ENCODE results near the gene SIRT6. TPM values are rescaled to one million over a fixed set of nuclear protein-coding genes. Genes with fewer than 3 reads are reported as not detected.

The SIRT6 gene
- total and polyA plus RNA-seq, 10 of the 15 experiments (the other 5 are each of a cell fraction or from before 2014, with no cell fraction given): 1.3 to 49.6 (median 24.2) TPM

GRCh38 chr19:4229179-4229931, 47.0 kb upstream of the SIRT6 start, which contains the start of gene EBI3:
EBI3 (plus strand) TSS chr19:4229523; CDS start chr19:4229551, 28 bp downstream.
- peaks cover 0 to 3% of the 10 kb centered on the region in 2 experiments; a peak in 1 of 4 replicates for H3K36me3 ChIP-seq (ENCODE audit: control insufficient read depth in 2 of 2, insufficient read depth in 2 of 2, low read length in 1 of 2)
- H3K79me2 ChIP-seq (ENCODE audit: control insufficient read depth, insufficient read depth, low read length): peaks cover 56% of the 10 kb centered on the region
- DNase-seq (ENCODE audit: low read depth, low spot score) (peak; percentile 88), FAIRE-seq (peak; percentile 38), ATAC-seq (peak; percentile 86)
- WGBS (ENCODE audit: insufficient coverage, insufficient replicate concordance, low lambda C conversion rate, missing lambda C conversion rate): 1% methylated on average over 18 of the region's 19 CpGs
- peak within 1 kb of the TSS; percentile 75 for H3K4me2 ChIP-seq (ENCODE audit: control insufficient read depth, insufficient read depth)
- H3K27ac ChIP-seq (ENCODE audit: control insufficient read depth, insufficient read depth): peak within 1 kb of the TSS; percentile 99
- in situ Hi-C loops (cut with MboI) (no loop called here), intact Hi-C loops (cut with micrococcal nuclease; ENCODE audit: unreplicated experiment) (loop anchor here (2.0 kb wide), 2 partner anchors 15 to 17 kb away; partner anchors contain the start of gene YJU2)
- BruUV-seq (replicated peaks): no TSS peak
- ChIA-PET SMC1A (ENCODE audit: uncharacterized antibody, unreplicated experiment) (interaction anchor here (1.4 to 2.3 kb wide), 4 partner anchors 15 to 242 kb away, joined by 4 to 9 read pairs (median 5); partner anchors contain the start of gene YJU2), CTCF (interaction anchor here (0.6 to 2.6 kb wide), 10 partner anchors 10 to 243 kb away, joined by 3 to 19 read pairs (median 4); partner anchors contain the start of gene YJU2), POLR2A (interaction anchor here (0.5 to 6.0 kb wide), 15 partner anchors 8 to 777 kb away, joined by 3 to 45 read pairs (median 4); partner anchors contain the start of genes CHAF1A and ZBTB7A), RAD21 (ENCODE audit: unreplicated experiment) (interaction anchor here (0.7 to 2.3 kb wide), 9 partner anchors 11 to 242 kb away, joined by 3 to 10 read pairs (median 3); partner anchors contain the start of gene MPND)
- peaks cover 24% of the 10 kb centered on the region for H3K4me1 ChIP-seq (ENCODE audit: control insufficient read depth, insufficient read depth, low read length)
- H3K4me3 ChIP-seq: peak within 1 kb of the TSS; percentile 93
- H4K20me1 ChIP-seq (ENCODE audit: control insufficient read depth, insufficient read depth): no peaks in the 10 kb centered on the region
- H2AFZ ChIP-seq (ENCODE audit: control insufficient read depth, low read depth, low read length): peak within 1 kb of the TSS; percentile 83
- H3K9me3 ChIP-seq (replicated peaks; ENCODE audit: control insufficient read depth, insufficient read depth, low read length): no peaks in the 10 kb centered on the region
- H3K9ac ChIP-seq (ENCODE audit: control insufficient read depth, insufficient read depth, low read length): peak within 1 kb of the TSS; percentile 95
- H3K27me3 ChIP-seq (replicated peaks in 1 of 2; ENCODE audit: control insufficient read depth in 2 of 2, insufficient read depth in 2 of 2, low read length in 1 of 2): no peaks in the 10 kb centered on the region
- TF ChIP-seq SMAD1 (IDR thresholded peaks at IDR 0.05; ENCODE audit: low read depth, partially characterized antibody) (peak; percentile 69), JUNB (IDR thresholded peaks at IDR 0.05) (peak; percentile 69), PML (IDR thresholded peaks at IDR 0.05; ENCODE audit: low read length) (peak; percentile 86; the same call in 1 of the 2 replicates), MEF2B (IDR thresholded peaks at IDR 0.05; ENCODE audit: partially characterized antibody, poor library complexity, severe bottlenecking) (peak; percentile 99), BHLHE40 (IDR thresholded peaks at IDR 0.05; ENCODE audit: borderline replicate concordance in 1 of 2, low read depth in 2 of 2, low read length in 1 of 2) (peak; percentile 66 to 75), RELA (IDR thresholded peaks at IDR 0.05; ENCODE audit: borderline replicate concordance, partially characterized antibody) (peak; percentile 97), RB1 (IDR thresholded peaks at IDR 0.05; ENCODE audit: borderline replicate concordance) (0 out of 2 replicates have a peak, but pooled peaks have one; percentile 71), MEF2A (IDR thresholded peaks at IDR 0.05; ENCODE audit: insufficient read depth, low read depth, low read length) (peak; percentile 40; the same call in 1 of the 2 replicates), MTA2 (IDR thresholded peaks at IDR 0.05; ENCODE audit: low read depth) (peak; percentile 87), MLLT1 (IDR thresholded peaks at IDR 0.05) (peak; percentile 35), ZNF24 (IDR thresholded peaks at IDR 0.05) (0 out of 2 replicates have a peak, but pooled peaks have one; percentile 43), SUZ12 (IDR thresholded peaks at IDR 0.05; ENCODE audit: unreplicated experiment) (no peak), FOS (IDR thresholded peaks at IDR 0.05; ENCODE audit: borderline replicate concordance, extremely low read depth, insufficient read length) (no peak), EED (IDR thresholded peaks at IDR 0.05; ENCODE audit: low read depth) (peak; percentile 95), TBL1XR1 (IDR thresholded peaks at IDR 0.05; ENCODE audit: low read depth, low read length) (peak; percentile 95), ZNF687 (IDR thresholded peaks at IDR 0.05) (peak; percentile 64)
